ENCODE results near the gene IRGQ.

- no peak for TF ChIP-seq CTCF (conservative IDR thresholded peaks at IDR 0.05)
- no peak for TF ChIP-seq ZFX (IDR thresholded peaks at IDR 0.05)
Measured at GRCh38 chr19:43624933-43625332, 29.0 kb upstream of the IRGQ start.
